ENCODE results near the gene RAB9A.
"Not testable (repeated sequence)": the region's sequence is repeated elsewhere in the genome, so short reads cannot be mapped to it uniquely, and the experiment has no call there.

RAB9A gene

DNA sequence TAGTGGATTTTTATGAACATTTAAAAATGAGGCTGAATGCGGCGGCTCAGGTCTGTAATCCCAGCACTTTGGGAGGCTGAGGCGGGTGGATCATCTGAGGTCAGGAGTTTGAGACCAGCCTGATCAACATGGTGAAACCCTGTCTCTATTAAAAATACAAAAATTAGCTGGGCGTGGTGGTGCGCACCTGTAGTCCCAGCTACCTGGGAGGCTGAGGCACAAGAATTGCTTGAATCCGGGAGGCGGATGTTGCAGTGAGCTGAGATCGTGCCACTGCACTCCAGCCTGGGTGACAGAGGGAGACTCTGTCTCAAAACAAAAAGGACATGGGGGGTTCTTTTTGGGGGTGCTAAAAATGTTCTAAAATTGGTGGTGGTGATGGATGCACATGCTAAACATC lies 19.2 kb upstream of the RAB9A start:
- DNase-seq (ENCODE audit: low read depth in 2 of 2) = not testable (repeated sequence)

DNA sequence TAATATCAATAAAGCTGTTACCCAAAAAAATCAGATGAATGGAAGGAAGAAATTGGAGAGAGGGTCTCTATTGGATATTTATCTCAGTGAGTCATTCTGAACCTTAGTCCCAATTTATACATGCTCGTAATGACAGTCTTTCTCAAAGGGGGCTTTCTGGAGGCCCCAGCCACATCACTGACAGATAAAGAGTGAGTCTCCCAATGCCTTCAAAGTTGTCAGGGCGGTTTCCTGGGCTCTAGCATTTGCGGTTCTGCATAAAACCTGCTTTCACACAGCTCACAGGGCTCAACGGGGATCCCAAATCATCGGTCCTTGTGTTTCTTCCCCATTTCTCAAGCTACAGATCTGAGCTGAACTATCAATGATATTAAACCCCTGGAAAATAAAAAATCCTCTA lies 18.7 kb upstream of the RAB9A start:
- DNase-seq (ENCODE audit: low read depth in 2 of 2) = no peak

DNA sequence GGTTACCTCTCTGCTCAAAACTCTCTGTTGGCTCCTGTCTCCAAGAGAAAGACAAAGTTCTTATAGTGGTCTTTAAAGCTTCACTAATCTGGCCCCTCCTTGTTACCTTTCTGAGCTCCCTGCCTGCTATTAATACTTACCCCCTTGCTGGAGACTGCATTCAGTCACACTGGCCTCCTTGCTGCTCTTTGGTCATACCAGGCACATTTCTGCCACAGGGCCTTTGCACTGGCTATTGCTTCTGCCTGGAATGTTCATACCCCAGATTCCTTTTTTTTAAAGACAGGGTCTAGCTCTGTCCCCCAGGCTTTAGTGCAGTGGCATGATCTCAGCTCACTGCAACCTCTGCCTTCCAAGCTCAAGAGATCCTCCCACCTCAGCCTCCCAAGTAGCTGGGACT lies 15.9 kb upstream of the RAB9A start:
- DNase-seq (ENCODE audit: low read depth in 2 of 2) = no peak

DNA sequence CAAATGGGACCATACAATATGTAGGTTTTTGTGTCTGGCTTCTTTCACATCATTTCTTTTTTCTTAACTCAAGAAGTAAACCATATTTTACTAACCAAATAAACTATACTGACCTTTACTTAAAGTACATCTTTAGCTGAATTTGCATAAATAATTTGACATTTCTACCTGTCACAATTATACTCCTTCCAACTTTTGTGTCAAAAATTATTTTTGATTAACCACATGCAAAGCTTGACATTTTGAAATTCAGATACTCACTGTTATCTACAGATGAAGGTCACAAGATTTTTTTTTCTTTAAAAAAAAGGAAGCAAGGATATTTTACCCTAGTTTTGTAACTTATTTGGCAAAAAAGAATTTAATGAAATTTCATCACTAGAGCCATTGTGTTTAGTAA lies 12.0 kb upstream of the RAB9A start:
- no peak for DNase-seq (ENCODE audit: low read depth in 2 of 2)

DNA sequence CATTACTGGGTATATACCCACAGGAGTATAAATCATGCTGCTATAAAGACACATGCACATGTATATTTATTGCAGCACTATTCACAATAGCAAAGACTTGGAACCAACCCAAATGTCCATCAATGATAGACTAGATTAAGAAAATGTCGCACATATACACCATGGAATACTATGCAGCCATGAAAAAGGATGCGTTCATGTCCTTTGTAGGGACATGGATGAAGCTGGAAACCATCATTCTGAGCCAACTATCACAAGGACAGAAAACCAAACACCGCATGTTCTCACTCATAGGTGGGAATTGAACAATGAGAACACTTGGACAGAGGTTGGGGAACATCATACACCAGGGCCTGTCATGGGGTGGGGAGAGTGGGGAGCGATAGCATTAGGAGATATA lies 9.2 kb upstream of the RAB9A start:
- not testable (repeated sequence) for DNase-seq (ENCODE audit: low read depth in 2 of 2)

DNA sequence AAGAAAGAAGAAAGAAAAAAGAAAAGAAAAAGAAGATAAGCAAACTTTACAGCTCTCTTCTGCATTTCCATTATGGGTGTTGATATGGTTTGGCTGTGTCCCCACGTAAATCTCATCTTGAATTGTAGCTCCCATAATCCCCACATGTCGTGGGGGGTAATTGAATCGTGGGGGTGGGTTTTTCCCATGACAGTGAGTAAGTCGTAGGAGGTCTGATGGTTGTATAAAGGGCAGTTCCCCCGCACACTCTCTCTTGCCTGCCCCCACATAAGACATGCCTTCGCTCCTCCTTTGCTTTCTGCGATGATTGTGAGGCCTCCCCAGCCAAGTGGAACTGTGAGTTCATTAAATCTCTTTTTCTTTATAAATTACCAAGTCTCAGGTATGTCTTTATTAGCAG lies 7.3 kb upstream of the RAB9A start:
- DNase-seq (ENCODE audit: low read depth in 2 of 2) = no peak

DNA sequence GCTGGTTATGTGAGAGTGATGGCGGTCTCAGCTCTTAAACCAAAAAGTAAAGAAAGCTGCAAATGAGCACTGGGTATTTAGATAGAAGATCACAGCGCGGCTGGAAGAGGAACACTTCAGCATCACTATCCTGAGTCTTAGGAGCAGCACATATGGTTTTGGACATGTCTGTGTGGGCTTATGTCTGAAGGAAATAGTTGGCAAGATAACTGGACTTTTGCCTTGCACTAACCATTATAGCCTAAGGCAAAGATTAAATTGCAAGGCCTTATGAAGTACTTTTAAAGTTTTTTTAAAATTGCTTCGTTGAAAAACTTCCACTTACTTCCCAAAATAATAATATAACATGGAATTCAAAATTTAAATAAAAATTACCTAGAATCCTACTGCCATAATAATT lies 4.6 kb upstream of the RAB9A start:
- DNase-seq (ENCODE audit: low read depth in 2 of 2) = no peak

DNA sequence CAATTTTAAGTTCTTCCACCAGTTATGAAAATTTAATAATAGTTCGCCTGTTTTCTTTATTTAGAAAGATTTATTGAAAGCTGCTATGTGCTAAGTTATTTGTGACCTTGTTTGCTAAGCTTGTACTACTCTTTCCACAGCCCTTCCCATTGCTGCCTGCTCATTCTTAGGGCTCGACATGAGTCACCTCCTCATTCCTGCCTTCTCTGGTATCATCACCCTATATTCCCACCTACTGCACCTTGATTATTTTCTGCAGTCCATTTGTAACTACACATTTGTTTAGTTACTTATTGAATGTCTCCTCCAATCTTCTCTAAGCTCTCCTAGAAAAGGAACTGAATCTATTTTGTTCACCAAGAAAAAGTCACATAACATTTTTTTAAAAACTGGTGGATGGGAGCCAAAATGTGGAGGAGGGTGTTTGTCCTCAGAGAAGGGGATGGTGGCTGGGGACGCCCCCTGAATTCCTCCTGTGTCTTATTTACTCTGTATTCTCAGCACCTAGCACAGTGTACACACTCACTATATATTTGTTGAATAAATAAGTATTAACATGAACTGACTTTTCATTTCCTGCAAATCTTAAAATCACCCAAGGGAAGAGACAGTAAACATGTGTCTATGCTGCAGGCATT lies 3.7 kb upstream of the RAB9A start:
- no peak for DNase-seq (ENCODE audit: low read depth in 2 of 2)

DNA sequence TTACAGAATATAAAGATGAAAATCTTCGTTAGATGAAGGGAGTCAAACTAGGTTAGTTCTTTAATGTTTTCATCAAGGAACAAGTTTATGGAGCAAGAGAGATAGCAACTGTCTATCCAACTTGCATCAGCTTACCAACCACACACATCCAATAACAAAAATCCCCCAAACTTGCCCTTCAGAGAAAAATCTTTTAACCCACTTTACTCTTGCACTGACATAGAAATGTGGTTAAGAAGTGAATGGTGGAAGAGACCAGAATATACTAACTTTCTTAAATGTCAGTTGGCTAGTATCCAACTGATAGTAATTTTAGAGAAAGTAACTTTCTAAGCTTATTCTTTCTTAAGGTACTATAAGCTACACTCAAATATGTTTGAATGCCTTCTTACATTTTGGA lies 1.7 kb upstream of the RAB9A start:
- no peak for DNase-seq (ENCODE audit: low read depth in 2 of 2)

DNA sequence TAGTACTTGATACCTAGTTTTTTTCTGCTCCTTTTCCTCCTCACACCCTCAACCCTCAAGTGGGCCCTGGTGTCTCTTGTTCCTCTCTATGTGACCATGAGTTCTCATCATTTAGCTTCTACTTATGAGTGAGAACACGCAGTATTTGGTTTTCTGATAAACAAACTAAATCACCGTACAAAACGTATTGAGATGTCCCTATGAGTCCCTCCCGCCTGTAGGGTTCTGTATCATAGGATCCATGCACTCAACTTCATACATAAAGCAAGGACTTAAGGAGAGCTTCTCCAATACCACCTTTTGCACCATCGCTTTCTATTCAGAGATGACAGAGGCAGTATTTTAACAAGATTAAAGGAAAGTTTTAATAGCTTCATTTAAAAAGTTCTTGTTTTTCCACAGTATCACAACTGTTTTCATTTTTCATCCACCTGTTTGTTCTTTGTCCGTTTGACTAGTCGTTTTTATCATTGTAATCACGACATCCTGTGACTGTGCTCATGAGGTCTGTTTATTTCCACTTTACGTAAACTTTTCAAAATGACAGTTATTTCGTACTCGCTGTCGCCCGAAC lies 457 bp upstream of the RAB9A start:
- no peak for DNase-seq (ENCODE audit: low read depth in 2 of 2)

DNA sequence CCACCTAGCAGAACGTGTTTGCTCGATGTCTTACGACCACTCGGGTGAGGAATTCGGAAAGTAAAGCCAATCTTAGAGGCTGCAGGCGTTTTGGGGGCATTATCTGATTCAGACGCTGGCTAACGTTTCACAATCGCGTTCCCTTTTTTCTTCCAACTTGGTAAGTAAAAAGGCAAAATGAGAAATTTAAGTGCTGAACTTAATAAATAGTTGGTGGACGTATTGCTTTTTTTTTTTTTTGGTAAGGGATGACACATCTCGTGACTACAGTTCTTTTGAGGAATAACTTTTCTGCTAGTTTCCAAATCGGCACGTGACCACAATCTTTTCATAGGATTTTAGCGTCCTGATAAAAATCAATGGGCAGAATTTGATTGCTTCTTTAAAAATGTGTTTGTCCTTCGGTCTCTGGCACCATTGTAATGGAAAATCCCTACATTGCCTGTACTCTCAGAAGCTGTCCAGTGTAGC lies 848 bp downstream of the RAB9A start:
- no peak for DNase-seq (ENCODE audit: low read depth in 2 of 2)

DNA sequence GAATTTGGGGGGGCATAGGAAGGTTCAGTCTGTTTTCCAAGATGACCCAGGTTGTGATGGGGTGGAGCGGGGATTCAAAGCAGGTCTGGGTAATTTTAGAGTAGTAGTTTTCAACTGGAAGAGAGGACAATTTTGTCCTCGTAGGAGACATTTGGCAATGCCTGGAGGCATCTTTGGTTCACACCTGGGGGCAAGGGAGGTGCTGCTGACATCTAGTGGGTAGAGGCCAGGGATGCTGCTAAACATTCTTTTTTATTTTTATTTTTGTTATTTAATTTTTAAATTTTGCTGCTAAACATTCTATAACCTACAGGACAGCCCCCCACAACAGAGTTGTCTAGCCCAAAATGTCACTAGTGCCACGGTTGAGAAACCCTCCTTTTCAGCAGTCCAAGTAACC lies 1.9 kb downstream of the RAB9A start:
- no peak for DNase-seq (ENCODE audit: low read depth in 2 of 2)

DNA sequence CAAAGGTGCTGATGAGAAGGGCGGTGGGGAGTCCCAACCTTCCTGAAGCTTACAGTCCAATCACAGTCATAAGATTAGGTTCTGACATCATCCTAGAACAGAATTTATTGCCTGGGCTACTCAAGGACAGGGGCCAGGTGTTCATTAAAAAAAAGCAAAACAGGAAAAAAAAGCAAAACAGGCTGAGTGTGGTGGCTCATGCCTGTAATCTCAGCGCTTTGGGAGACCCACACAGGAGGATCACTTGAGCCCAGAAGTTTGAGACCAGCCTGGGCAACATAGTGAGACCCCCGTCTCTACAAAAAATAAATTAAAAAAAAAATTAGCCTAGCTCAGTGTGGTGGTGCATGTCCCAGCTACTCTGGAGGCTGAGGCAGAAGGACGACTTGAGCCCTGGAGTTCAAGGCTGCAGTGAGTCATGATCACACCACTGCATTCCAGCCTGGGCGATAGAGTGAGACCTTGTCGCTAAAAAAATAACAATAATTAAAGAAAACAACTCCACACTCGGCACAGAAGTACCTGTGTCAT lies 3.0 kb downstream of the RAB9A start:
- DNase-seq (ENCODE audit: low read depth in 2 of 2) = no peak

DNA sequence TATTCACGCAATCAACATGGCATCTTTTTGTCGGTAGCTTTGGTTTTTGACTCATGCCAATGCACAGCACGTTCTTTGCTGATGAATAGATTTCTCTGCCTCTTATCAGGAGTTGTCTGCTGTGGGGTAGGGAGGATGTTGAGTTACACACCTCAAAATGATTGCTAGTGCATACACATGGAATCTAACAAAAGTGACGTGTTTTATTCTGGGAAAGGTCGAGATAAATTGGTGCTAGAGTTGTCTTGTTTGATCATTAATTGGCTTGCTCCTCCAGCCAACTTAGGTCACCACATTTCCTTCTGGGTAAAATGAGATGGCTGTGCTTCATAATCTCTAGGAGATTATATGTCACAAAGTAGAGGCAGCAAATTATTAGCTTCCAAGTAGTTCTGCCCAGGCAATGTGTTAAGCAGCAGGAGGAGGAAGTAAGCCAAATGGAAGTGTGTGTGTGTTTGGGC lies 3.9 kb downstream of the RAB9A start:
- DNase-seq (ENCODE audit: low read depth in 2 of 2) = no peak

DNA sequence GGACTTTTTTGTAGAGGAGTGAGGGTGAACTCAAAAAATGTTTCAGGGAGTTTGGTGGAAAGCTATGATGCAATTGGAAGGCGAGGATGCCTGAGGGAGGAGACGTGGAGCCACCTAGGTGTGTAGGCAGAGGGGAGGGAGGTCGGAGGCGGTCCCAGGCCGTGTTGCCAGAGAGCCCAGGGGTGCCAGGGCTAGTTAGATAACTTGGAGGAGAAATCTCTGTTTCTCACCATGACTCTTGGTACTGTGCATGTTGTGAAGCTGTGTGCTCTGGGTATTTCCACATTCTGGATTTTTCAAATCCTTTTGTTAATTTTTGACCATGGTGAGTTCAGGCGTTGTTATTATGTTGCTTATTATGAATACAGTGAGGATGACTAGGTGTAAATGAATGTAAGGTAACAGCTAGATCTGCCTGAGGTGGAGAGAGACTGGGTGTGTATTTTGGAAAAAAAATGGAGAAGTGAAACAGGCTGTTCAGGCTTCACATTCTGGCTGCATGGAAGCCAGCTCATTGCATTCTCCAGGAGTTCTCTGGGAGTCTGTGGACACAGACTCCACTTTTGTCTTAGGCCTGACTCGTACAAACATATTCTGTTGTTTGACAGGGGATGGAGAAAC lies 4.5 kb downstream of the RAB9A start:
- no peak for DNase-seq (ENCODE audit: low read depth in 2 of 2)

DNA sequence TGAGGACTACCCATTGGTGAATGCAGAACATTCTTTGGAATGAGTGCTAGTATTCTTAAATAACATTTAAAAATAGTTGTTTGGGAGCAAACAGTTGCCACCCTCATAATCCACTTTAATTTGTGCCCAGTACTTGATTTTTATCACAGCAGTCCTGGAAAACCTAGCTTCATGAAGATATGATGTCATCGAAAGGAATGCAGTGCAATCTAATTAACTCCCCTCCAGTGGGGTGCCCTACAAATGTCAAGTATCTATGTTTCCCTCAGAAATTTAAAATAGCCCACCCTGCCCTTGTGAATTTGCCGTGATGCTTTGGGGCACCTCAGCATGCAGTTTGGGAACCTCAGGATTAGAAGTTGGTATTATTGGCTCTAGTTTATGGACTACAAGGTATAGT lies 5.4 kb downstream of the RAB9A start:
- DNase-seq (ENCODE audit: low read depth in 2 of 2) = no peak

DNA sequence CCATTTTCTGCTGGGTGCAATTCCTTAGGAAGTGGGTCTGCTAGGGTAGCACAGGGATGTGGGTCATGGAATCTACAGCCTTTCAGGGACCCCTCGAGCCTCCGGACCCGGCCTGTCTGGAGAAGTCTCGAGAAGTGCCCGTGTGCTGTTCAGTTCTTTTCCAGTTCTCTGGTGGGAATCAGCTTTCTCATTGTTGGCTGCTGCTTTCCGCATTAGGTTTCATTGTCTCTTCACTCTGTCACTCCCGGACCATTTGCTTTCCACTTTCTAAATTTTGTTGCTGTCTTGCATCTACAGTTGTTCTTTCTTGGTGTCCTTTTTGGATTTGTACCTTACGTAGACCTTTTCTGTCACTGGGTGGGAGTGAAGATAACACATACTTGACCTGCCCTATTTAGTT lies 6.1 kb downstream of the RAB9A start:
- no peak for DNase-seq (ENCODE audit: low read depth in 2 of 2)

DNA sequence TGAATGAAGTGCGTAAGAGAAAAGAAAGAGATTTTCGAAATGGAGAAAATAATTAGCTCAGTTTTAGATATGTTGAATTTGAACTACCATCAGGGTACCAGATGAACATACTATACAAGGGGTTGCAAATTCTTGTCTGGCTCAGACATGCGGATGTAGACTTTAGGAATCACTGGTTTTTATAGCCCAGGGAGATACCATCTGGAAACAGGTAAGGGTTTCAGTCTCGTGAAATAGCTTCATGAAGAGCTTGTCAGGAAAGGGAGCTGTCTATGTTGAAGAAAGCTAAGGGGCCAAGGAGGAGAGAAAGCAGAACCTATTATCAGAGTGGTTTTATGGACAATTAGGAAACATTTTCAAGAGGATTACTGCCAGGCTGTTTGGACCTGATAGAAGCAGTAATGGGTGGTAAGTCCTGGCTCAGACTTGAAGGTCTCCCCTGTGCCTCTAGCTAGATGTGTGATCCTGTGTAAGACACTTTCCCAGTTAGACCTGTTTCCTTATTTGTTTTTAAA lies 6.7 kb downstream of the RAB9A start:
- no peak for DNase-seq (ENCODE audit: low read depth in 2 of 2)

DNA sequence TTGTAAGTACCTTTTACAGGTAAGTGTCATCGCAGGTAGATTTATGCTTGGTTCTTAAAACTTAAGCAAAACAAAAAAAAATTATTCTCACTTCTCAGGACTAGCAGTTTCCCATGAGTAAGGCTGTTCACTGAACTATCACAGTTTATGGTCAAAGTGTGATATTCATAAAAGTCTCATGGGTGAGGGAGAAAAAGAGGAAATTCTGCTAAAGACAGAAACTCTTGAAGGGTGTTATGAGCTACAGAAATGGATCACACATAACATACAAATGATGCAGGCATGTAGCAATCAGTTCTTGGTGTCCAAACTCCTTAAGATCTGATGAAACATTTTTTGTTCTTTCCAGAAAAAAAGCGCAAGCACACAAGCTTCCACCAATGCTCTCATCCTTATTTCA lies 8.5 kb downstream of the RAB9A start:
- DNase-seq (ENCODE audit: low read depth in 2 of 2) = no peak

DNA sequence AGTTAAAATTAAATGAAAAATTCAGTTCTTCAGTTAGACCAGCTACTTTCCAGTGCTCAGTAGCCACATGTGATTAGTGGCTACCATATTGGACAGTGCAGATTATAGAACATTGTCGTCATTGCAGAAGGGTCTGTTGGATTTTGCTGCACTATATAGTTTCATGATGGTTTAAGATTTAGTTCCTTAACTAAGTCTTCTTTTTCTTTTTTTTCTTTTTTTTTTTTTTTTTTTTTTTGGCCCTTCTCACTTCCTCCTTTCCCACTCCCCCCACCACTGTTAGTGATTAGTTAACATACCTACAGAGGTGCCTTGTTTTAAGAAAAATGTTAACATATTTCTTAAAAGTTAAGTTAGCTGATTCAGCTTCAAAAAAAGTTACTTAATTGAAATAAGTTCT lies 9.0 kb downstream of the RAB9A start:
- no peak for DNase-seq (ENCODE audit: low read depth in 2 of 2)

DNA sequence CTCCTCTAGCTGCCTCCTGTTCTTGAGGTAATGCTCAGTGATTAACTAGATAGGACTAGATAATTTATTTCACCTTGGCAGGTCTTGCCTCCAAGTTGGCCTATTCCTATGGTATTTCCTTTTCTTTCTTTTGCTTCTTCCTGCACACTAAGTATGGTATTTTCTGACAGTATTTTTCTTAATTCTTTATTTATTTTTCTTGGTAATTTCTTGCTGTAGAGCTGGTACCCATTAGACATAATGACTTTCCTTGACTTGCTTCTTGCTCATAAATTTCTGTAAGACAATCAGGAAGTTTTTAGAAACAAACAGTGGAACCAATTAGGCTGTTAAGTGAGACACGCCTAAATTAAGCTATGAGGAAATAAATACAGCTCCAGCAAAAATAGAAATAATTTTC lies 9.5 kb downstream of the RAB9A start:
- DNase-seq (ENCODE audit: low read depth in 2 of 2) = no peak

DNA sequence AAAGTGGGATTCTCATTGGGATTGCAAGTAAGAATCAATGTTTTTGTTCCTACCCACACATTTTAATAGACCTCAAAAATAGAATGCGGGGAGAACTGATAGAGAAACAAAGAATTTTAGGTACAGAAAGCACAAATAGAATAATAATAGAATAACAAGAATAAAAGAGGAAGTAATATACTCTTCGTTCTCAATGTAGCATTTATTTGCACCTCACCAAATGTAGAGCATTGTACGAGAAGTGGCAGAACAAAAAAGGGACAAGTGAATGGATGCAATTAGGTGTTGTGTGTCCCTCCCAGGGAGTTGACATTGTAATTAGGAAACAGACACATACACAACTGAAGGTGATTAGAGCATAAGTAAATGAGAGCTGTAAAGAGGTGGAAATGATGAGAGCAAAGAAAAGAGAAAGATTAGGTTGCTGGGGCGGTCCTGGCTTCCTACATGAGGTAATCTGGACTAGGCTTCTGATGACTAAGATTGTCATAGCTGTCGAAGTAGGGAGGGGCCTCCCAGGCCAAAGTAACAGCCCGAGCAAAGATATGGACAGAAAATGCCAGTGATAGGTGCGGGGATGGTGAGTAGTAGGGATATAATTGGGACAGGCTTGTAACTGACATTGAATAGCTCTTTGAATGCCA lies 10.4 kb downstream of the RAB9A start:
- no peak for DNase-seq (ENCODE audit: low read depth in 2 of 2)

DNA sequence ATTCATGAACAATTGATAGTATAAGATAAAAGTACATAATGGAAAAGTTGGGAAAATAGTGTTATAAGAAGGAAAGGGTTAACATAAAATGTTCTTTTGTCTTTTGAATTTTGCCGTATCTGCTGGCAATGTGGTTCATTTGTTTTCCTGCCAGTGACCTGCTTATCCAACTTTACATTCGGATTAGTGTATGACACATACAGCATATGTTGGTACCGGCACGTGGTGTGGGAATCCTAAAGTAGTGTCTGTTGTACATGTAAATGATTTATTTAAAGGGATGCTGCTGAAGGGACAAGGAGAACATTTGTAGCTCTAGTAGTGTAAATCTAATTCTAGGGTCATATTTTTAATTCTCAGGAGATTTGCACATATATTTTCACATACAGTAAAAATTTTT lies 11.5 kb downstream of the RAB9A start:
- DNase-seq (ENCODE audit: low read depth in 2 of 2) = no peak

Measured in stimulated activated CD4-positive, alpha-beta T cell treated with anti-CD3 and anti-CD28 coated beads, Interleukin-12 subunit alpha, Interleukin-12 subunit beta, amount 100 ng/mL, for 24 hours (primary cell).